Dermis microvascular lymphatic vessel endothelial cell (primary cell): ENCODE data around the gene EGFL6. TPM values are rescaled to one million over a fixed set of nuclear protein-coding genes. Genes with fewer than 3 reads are reported as not detected.
"Not testable (repeated sequence)": the region's sequence is repeated elsewhere in the genome, so short reads cannot be mapped to it uniquely, and the experiment has no call there.

Experiments
- DNase-seq, 2 donors: peaks; one replicate each; pipeline versions ENCODE4 v3.0.0 to v3.0.0-alpha.2; 2010; ENCODE audit warnings: low read depth in 2 of 2
- total RNA-seq: library from RNA; depleted of rRNA; stranded (reverse); fragments of >200 nt; gene quantifications from 2 replicates; pipeline ENCODE4 v1.2.1, GENCODE V29; 2014

The EGFL6 gene
- total RNA-seq, 1 donor from 2014 or later, result not detected

GRCh38 chrX:13652287-13652793 lies 82.9 kb downstream of the EGFL6 start:
- DNase-seq, result peak in 1 of 2 donors; percentile 67

- peak; percentile 94 to 96 for DNase-seq
These were observed 83.7 kb downstream of the EGFL6 start, which contains the start of gene TCEANC for GRCh38 chrX:13652850-13653693. Gene TCEANC (plus strand): TSS chrX:13653141. CDS start chrX:13662509, 9,368 bp downstream.

GRCh38 chrX:13654116-13654515 lies 84.7 kb downstream of the EGFL6 start:
- no peak for DNase-seq

DNA sequence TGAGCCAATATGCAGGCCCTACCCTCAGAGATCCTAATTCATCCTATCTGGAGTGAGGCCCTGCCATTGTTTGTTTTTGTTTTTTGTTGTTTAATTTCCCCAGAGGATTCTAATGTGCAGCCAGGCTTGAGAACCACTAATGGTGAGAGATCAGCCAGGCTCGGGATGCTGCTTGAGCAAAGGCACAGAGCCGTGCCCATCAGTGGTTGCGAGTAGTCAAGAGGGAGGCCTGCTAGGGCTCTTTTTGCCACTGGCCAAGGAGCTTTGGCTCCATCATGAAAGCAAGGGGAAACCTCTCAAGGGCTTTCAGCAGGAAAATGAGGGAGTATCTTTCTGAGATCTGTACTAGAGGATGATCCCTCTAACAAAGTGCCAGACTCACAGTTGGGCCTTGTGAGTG lies 86.3 kb downstream of the EGFL6 start:
- DNase-seq, result no peak

DNA sequence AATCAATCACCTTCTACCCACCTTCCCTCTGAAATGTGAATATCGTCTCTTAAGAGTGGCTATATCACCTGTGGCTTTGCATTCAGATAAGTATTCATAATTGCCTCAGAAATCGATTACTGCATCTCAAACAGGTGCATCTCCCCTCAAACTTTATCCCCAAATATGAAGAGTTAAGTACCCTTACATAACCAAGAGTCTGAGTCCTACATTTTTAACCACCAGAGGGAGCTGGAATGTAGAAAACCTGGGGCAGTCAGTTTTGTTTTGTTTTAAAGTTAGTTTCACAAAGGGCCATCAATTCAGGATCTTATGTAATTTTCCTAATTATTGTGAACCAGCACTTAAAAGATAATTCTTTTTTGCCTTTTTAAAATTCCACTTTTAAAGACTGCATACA lies 89.2 kb downstream of the EGFL6 start:
- peak; percentile 50 to 57 for DNase-seq

DNA sequence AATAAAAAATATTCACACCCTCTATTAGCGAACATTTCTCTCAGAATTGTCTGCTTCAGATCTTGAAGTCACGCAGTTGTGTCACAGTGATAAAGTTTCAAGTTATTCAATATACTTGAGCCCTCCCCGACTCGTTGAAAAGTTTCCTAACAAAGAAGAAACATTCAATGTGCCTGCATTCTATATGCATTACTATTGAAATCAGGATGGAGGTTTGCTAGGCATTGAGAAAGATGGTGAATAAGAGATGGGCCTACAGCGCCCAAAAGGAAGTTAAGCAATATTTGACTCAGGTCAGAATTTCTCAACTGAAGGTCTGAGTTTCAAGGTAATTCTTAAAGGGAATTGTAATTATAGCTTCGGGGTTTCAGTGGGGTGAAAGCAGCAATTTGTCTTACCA lies 89.7 kb downstream of the EGFL6 start:
- DNase-seq, result no peak

GRCh38 chrX:13661735-13662288 lies 92.4 kb downstream of the EGFL6 start:
- DNase-seq, result no peak

DNA sequence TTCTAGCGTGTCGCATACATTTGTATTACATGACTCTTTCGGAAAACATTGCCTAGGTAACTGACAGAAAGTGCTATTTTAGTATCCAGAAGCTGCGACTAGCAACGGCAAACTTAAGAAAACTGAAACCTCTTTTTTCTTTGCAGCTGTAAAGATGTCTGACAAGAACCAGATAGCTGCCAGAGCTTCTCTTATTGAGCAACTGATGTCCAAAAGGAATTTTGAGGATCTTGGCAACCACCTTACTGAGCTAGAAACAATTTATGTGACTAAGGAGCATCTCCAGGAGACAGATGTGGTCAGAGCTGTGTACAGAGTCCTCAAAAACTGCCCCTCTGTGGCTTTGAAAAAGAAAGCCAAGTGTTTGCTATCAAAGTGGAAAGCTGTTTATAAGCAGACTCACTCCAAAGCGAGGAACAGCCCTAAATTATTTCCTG lies 93.0 kb downstream of the EGFL6 start:
- DNase-seq, result no peak

GRCh38 chrX:13664020-13664419 lies 94.6 kb downstream of the EGFL6 start:
- no peak for DNase-seq

GRCh38 chrX:13666836-13667235 lies 97.4 kb downstream of the EGFL6 start:
- DNase-seq, result peak in 1 of 2 donors; percentile 64

- no peak for DNase-seq
These were observed 98.5 kb downstream of the EGFL6 start for GRCh38 chrX:13667919-13668318.

GRCh38 chrX:13669246-13669737 lies 99.9 kb downstream of the EGFL6 start:
- DNase-seq, result peak; percentile 69 to 85

- not testable (repeated sequence) for DNase-seq
These were observed 100.4 kb downstream of the EGFL6 start for GRCh38 chrX:13669755-13670154.

GRCh38 chrX:13670197-13670596 lies 100.8 kb downstream of the EGFL6 start:
- no peak for DNase-seq

- DNase-seq, result no peak
These were observed 103.6 kb downstream of the EGFL6 start for GRCh38 chrX:13673016-13673415.

GRCh38 chrX:13676885-13677284 lies 107.5 kb downstream of the EGFL6 start:
- no peak for DNase-seq

DNA sequence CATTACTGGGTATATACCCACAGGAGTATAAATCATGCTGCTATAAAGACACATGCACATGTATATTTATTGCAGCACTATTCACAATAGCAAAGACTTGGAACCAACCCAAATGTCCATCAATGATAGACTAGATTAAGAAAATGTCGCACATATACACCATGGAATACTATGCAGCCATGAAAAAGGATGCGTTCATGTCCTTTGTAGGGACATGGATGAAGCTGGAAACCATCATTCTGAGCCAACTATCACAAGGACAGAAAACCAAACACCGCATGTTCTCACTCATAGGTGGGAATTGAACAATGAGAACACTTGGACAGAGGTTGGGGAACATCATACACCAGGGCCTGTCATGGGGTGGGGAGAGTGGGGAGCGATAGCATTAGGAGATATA lies 110.3 kb downstream of the EGFL6 start:
- not testable (repeated sequence) for DNase-seq

DNA sequence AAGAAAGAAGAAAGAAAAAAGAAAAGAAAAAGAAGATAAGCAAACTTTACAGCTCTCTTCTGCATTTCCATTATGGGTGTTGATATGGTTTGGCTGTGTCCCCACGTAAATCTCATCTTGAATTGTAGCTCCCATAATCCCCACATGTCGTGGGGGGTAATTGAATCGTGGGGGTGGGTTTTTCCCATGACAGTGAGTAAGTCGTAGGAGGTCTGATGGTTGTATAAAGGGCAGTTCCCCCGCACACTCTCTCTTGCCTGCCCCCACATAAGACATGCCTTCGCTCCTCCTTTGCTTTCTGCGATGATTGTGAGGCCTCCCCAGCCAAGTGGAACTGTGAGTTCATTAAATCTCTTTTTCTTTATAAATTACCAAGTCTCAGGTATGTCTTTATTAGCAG lies 112.2 kb downstream of the EGFL6 start:
- no peak for DNase-seq
